ENCODE measurements around the gene RASAL2. TPM values are rescaled to one million over a fixed set of nuclear protein-coding genes. Genes with fewer than 3 reads are reported as not detected.

Gene RASAL2
- total RNA-seq, 1 experiment from 2014 or later = 22.2 TPM

GRCh38 chr1:178241837-178242236 is 147.9 kb downstream of the RASAL2 start:
- no peak overlapping the region for H4K8ac ChIP-seq (replicated peaks; ENCODE audit: insufficient read length, low read depth, low read length)
- TF ChIP-seq CTCF (conservative IDR thresholded peaks at IDR 0.05) = peak; percentile 40
- H3K27ac Mint-ChIP-seq = no peak overlapping the region
- H3K18ac ChIP-seq (ENCODE audit: insufficient read length, low read depth, low read length) = no peak overlapping the region
- H2BK5ac ChIP-seq (ENCODE audit: insufficient read length, low read length) = no peak overlapping the region
- no peak overlapping the region for H2BK15ac ChIP-seq (ENCODE audit: low read depth, low read length)
- H3K27me3 ChIP-seq (ENCODE audit: insufficient read depth, low read length) = no peaks in the 10 kb centered on the region
- H2BK20ac ChIP-seq (ENCODE audit: low read depth, low read length, poor library complexity, severe bottlenecking) = no peak overlapping the region
- H3T11ph ChIP-seq (ENCODE audit: low read length) = no peak overlapping the region
- H3K4me2 ChIP-seq (ENCODE audit: insufficient read depth, insufficient read length, low read length) = no peak overlapping the region
- no peak overlapping the region for H3K56ac ChIP-seq (ENCODE audit: insufficient read length, low read depth, low read length)
- H3K9ac ChIP-seq (ENCODE audit: extremely low read depth, insufficient read length, low read length) = no peak overlapping the region
- H3K9me3 Mint-ChIP-seq = peaks cover 0 to 10% of the 10 kb centered on the region in 2 experiments; a peak in 2 of 5 replicates
- H3K4me3 Mint-ChIP-seq = no peak overlapping the region
- H3K79me1 ChIP-seq (ENCODE audit: insufficient read depth, low read depth, low read length, poor library complexity, severe bottlenecking) = no peaks in the 10 kb centered on the region
- H3K36me3 Mint-ChIP-seq (ENCODE audit: insufficient read depth in 1 of 3, low read depth in 3 of 3) = peaks cover 2 to 5% (median 2%) of the 10 kb centered on the region in 3 experiments; a peak in 5 of 7 replicates
- no peak overlapping the region for H4K91ac ChIP-seq (ENCODE audit: insufficient read length, low read depth, low read length)
- H2BK120ac ChIP-seq (ENCODE audit: low read depth, low read length, poor library complexity, severe bottlenecking) = no peak overlapping the region
- peaks cover 4% of the 10 kb centered on the region for H3K4me1 ChIP-seq (ENCODE audit: insufficient read depth, low read length)
- H3K23ac ChIP-seq (ENCODE audit: insufficient read length, low read depth, low read length) = no peak overlapping the region
- H4K20me1 ChIP-seq (ENCODE audit: control insufficient read depth, insufficient read depth, insufficient read length) = no peaks in the 10 kb centered on the region
- H3K4ac ChIP-seq (ENCODE audit: low read depth, low read length) = no peak overlapping the region
- H3K79me2 ChIP-seq (ENCODE audit: insufficient read depth, low read length) = no peaks in the 10 kb centered on the region; the same call in 1 of the 2 replicates
- no peaks in the 10 kb centered on the region for H3K27me3 Mint-ChIP-seq (ENCODE audit: low read depth)
- no peak overlapping the region for H2BK12ac ChIP-seq (ENCODE audit: insufficient read length, low read depth, low read length)
- no peaks in the 10 kb centered on the region for H3K23me2 ChIP-seq (ENCODE audit: insufficient read length, low read depth, low read length, poor library complexity, severe bottlenecking)
- no peak overlapping the region for H3K27ac ChIP-seq (ENCODE audit: insufficient read length, low read depth, low read length)
- H2AK5ac ChIP-seq (ENCODE audit: insufficient read length, low read length) = no peak overlapping the region
- no peak overlapping the region for H4K5ac ChIP-seq (ENCODE audit: insufficient read length, low read depth, low read length)
- H3K9me3 ChIP-seq (ENCODE audit: control insufficient read depth, low read depth, low read length) = no peaks in the 10 kb centered on the region
- H2AFZ ChIP-seq (ENCODE audit: low read length) = no peak overlapping the region
- peaks cover 3 to 4% of the 10 kb centered on the region in 2 experiments; a peak in 2 of 4 replicates for H3K4me1 Mint-ChIP-seq
- no peak overlapping the region for H3K14ac ChIP-seq (ENCODE audit: insufficient read depth, low read length)
- DNase-seq = no peak
